ENCODE data around the gene NDUFS4.
"Not testable (repeated sequence)": the region's sequence is repeated elsewhere in the genome, so short reads cannot be mapped to it uniquely, and the experiment has no call there.

- TF ChIP-seq CTCF (IDR thresholded peaks at IDR 0.05; ENCODE audit: poor library complexity, severe bottlenecking); POLR2AphosphoS5 (IDR thresholded peaks at IDR 0.05); EZH2 (IDR thresholded peaks at IDR 0.05; ENCODE audit: borderline replicate concordance, insufficient read depth, low read length, poor library complexity, severe bottlenecking); EP300 (conservative IDR thresholded peaks at IDR 0.05; ENCODE audit: poor library complexity, severe bottlenecking); RAD21 (conservative IDR thresholded peaks at IDR 0.05); MXI1 (conservative IDR thresholded peaks at IDR 0.05; ENCODE audit: poor library complexity, severe bottlenecking); TAF1 (IDR thresholded peaks at IDR 0.05; ENCODE audit: low read depth); SMC3 (conservative IDR thresholded peaks at IDR 0.05; ENCODE audit: poor library complexity); REST (IDR thresholded peaks at IDR 0.05; ENCODE audit: borderline replicate concordance): not testable (repeated sequence)
These were observed 100.1 kb downstream of the NDUFS4 start for GRCh38 chr5:53660573-53660972.

Measured in neural cell (in vitro differentiated cells).